H1 (cell line): Measurements from ENCODE around the gene AGPS. TPM values are rescaled to one million over a fixed set of nuclear protein-coding genes. Genes with fewer than 3 reads are reported as not detected.
"Not testable (repeated sequence)": the region's sequence is repeated elsewhere in the genome, so short reads cannot be mapped to it uniquely, and the experiment has no call there.

ENCODE experiments used
- CTCF ChIA-PET: fragments of 300-600 bp; sonication (Branson Sonifier 250); formaldehyde crosslinking; loops from one replicate; lab custom pipeline; 2021; ENCODE audit not compliant: partially characterized antibody; lab: Charles Lee
- POLR2A ChIA-PET: fragments of 300-600 bp; sonication (Branson Sonifier 250); formaldehyde crosslinking; loops from one replicate; lab custom pipeline; 2021; ENCODE audit warnings: inconsistent platforms; ENCODE audit not compliant: partially characterized antibody; lab: Charles Lee
- DNase-seq, 2 experiments: peaks; one replicate each; pipeline versions ENCODE4 v3.0.0 to v3.0.0-alpha.2; 2010 to 2022; ENCODE audit warnings: low spot score in 2 of 2, low read depth in 1 of 2, mixed read lengths in 1 of 2
- FAIRE-seq: peaks from 2 replicates; lab custom pipeline; 2011; peaks lifted over from hg19 to GRCh38; lab: Jason Lieb, UNC
- H2AFZ ChIP-seq: 2 replicates; pipeline ENCODE4 v1.8.1; 2012; ENCODE audit warnings: low read length, inconsistent platforms
- H2AK5ac ChIP-seq: 2 replicates; pipeline ENCODE4 v1.6.1; 2013; ENCODE audit warnings: low read depth, low read length
- H2BK120ac ChIP-seq: replicated peaks from 2 replicates; pipeline ENCODE3; 2013; ENCODE audit warnings: low read depth, low read length, inconsistent platforms
- H2BK12ac ChIP-seq: 2 replicates; pipeline ENCODE4 v1.6.1; 2013; ENCODE audit warnings: low read depth, low read length
- H2BK15ac ChIP-seq: 2 replicates; pipeline ENCODE4 v1.6.1; 2013; ENCODE audit warnings: low read length
- H2BK20ac ChIP-seq: 2 replicates; pipeline ENCODE4 v1.6.1; 2013; ENCODE audit warnings: low read length
- H2BK5ac ChIP-seq: 2 replicates; pipeline ENCODE4 v1.6.1; 2013; ENCODE audit warnings: low read depth, low read length
- H3K14ac ChIP-seq: 2 replicates; pipeline ENCODE4 v1.6.1; 2013; ENCODE audit warnings: inconsistent platforms; ENCODE audit not compliant: insufficient read length
- H3K18ac ChIP-seq: 2 replicates; pipeline ENCODE4 v1.6.1; 2013; ENCODE audit warnings: low read length; ENCODE audit errors: extremely low read depth
- H3K23ac ChIP-seq: 2 replicates; pipeline ENCODE4 v1.6.1; 2013; ENCODE audit warnings: inconsistent platforms; ENCODE audit not compliant: insufficient read length
- H3K23me2 ChIP-seq: 2 replicates; pipeline ENCODE4 v1.6.1; 2013; ENCODE audit warnings: low read depth, low read length
- H3K27ac ChIP-seq: 2 replicates; pipeline ENCODE4 v1.6.1; 2011; ENCODE audit warnings: low read depth, low read length, inconsistent platforms
- H3K27me3 ChIP-seq, 4 experiments: replicated peaks in 1 of 4; 1 replicate in 1 of 4; 2 replicates in 3 of 4; pipeline versions ENCODE4 v1.6.1 to v1.8.1; 2011 to 2013; ENCODE audit warnings: low read length in 3 of 4, mild to moderate bottlenecking in 3 of 4, inconsistent platforms in 2 of 4, mixed read lengths in 2 of 4, moderate library complexity in 1 of 4; ENCODE audit not compliant: control insufficient read depth in 3 of 4, insufficient read depth in 3 of 4; ENCODE audit errors: extremely low read depth in 1 of 4
- H3K36me3 ChIP-seq, 4 experiments: 2 replicates each; pipeline versions ENCODE4 v1.6.1 to v1.8.1; 2011 to 2013; ENCODE audit warnings: mild to moderate bottlenecking in 4 of 4, low read length in 3 of 4, moderate library complexity in 2 of 4, control low read depth in 1 of 4, inconsistent platforms in 1 of 4; ENCODE audit not compliant: insufficient read depth in 4 of 4, control insufficient read depth in 2 of 4
- H3K4ac ChIP-seq: replicated peaks from 2 replicates; pipeline ENCODE3; 2013; ENCODE audit warnings: low read length, low read depth, mixed read lengths, inconsistent platforms; ENCODE audit not compliant: insufficient read length
- H3K4me1 ChIP-seq, 4 experiments: replicated peaks in 1 of 4; 1 replicate in 1 of 4; 2 replicates in 3 of 4; pipeline versions ENCODE4 v1.6.1 to v1.8.1; 2011 to 2013; ENCODE audit warnings: low read length in 3 of 4, inconsistent platforms in 2 of 4, mixed read lengths in 1 of 4; ENCODE audit not compliant: insufficient read depth in 4 of 4, control insufficient read depth in 3 of 4
- H3K4me2 ChIP-seq, 2 experiments: 2 replicates each; pipeline versions ENCODE4 v1.6.1 to v1.8.1; 2011 to 2013; ENCODE audit warnings: low read depth in 2 of 2, low read length in 2 of 2, control low read depth in 1 of 2, inconsistent platforms in 1 of 2, mild to moderate bottlenecking in 1 of 2; ENCODE audit not compliant: insufficient read depth in 1 of 2
- H3K4me3 ChIP-seq, 4 experiments: fragments of 200-600, 300-600 bp in 1 of 4; sonication (generic), shearing (Covaris generic), sonication (Bioruptor Twin) in 1 of 4; 2 replicates each; pipeline versions ENCODE4 v1.5.1 to v1.8.1; 2011 to 2016; ENCODE audit warnings: low read length in 4 of 4, low read depth in 3 of 4, control low read depth in 2 of 4, inconsistent platforms in 2 of 4, mild to moderate bottlenecking in 2 of 4, mixed read lengths in 1 of 4, moderate library complexity in 1 of 4; ENCODE audit not compliant: insufficient read depth in 2 of 4; ENCODE audit errors: extremely low read depth in 1 of 4
- H3K56ac ChIP-seq: replicated peaks from 2 replicates; pipeline ENCODE3; 2013; ENCODE audit warnings: low read depth, mild to moderate bottlenecking, mixed read lengths, low read length, inconsistent platforms; ENCODE audit not compliant: insufficient read length
- H3K79me1 ChIP-seq: 2 replicates; pipeline ENCODE4 v1.6.1; 2013; ENCODE audit warnings: low read depth, low read length, control low read depth
- H3K79me2 ChIP-seq, 2 experiments: 2 replicates each; pipeline versions ENCODE4 v1.6.1 to v1.8.1; 2012 to 2013; ENCODE audit warnings: low read length in 2 of 2, mild to moderate bottlenecking in 2 of 2, inconsistent platforms in 1 of 2; ENCODE audit not compliant: insufficient read depth in 2 of 2, control insufficient read depth in 1 of 2
- H3K9ac ChIP-seq, 4 experiments: replicated peaks in 1 of 4; 1 replicate in 1 of 4; 2 replicates in 3 of 4; pipeline versions ENCODE4 v1.6.1 to v1.8.1; 2011 to 2013; ENCODE audit warnings: low read depth in 3 of 4, low read length in 3 of 4, control low read depth in 2 of 4, mild to moderate bottlenecking in 2 of 4, moderate library complexity in 2 of 4, inconsistent platforms in 1 of 4; ENCODE audit errors: extremely low read depth in 1 of 4
- H3K9me3 ChIP-seq, 2 experiments: 2 replicates each; pipeline versions ENCODE4 v1.6.1 to v1.8.1; 2012 to 2013; ENCODE audit warnings: mild to moderate bottlenecking in 2 of 2, moderate library complexity in 2 of 2, control low read depth in 1 of 2, inconsistent platforms in 1 of 2, low read depth in 1 of 2, low read length in 1 of 2, mixed read lengths in 1 of 2; ENCODE audit not compliant: insufficient read depth in 2 of 2
- H4K20me1 ChIP-seq, 2 experiments: replicated peaks in 1 of 2; 2 replicates each; pipeline versions ENCODE3 to v1.8.1; 2011 to 2013; ENCODE audit warnings: inconsistent platforms in 2 of 2, low read length in 2 of 2, mild to moderate bottlenecking in 1 of 2; ENCODE audit not compliant: insufficient read depth in 2 of 2, control insufficient read depth in 1 of 2
- H4K5ac ChIP-seq: 2 replicates; pipeline ENCODE4 v1.6.1; 2013; ENCODE audit warnings: low read length, low read depth, mixed read lengths, inconsistent platforms; ENCODE audit not compliant: insufficient read length
- H4K8ac ChIP-seq: 2 replicates; pipeline ENCODE4 v1.8.0; 2013; ENCODE audit warnings: mild to moderate bottlenecking, moderate library complexity, low read length, inconsistent platforms; ENCODE audit not compliant: insufficient read depth; ENCODE audit errors: extremely low read depth
- H4K91ac ChIP-seq: replicated peaks from 2 replicates; pipeline ENCODE3; 2013; ENCODE audit warnings: low read length, mixed read lengths, inconsistent platforms; ENCODE audit not compliant: insufficient read length
- HDAC6 ChIP-seq: IDR thresholded peaks from one replicate; pipeline ENCODE4 v1.7.1; 2012; ENCODE audit warnings: low read depth, mild to moderate bottlenecking, inconsistent platforms, low read length, moderate library complexity
- WGBS, 2 experiments: shearing (Covaris generic) in 1 of 2; methylation state at CpG; one replicate each; pipeline versions ENCODE4 v1.1.6 to v1.1.7; 2013 to 2015; ENCODE audit warnings: low lambda C conversion rate in 2 of 2, mixed read lengths in 2 of 2, inconsistent platforms in 1 of 2, low coverage in 1 of 2, missing lambda C conversion rate in 1 of 2; ENCODE audit not compliant: insufficient replicate concordance in 2 of 2, insufficient coverage in 1 of 2, insufficient read length in 1 of 2; ENCODE audit errors: extremely low coverage in 1 of 2, missing lambda C conversion rate in 1 of 2; 5-methylcytosine and 5-hydroxymethylcytosine counted together
- polyA plus RNA-seq, 7 experiments: library from polyadenylated mRNA; depleted of rRNA in 3 of 7; stranded (reverse) in 5 of 7; unstranded in 2 of 7; fragments of >200 nt in 5 of 7; fragments of 200-250 nt in 2 of 7; gene quantifications; 1 replicate in 5 of 7; 2 replicates in 1 of 7; 4 replicates in 1 of 7; pipeline versions ENCODE4 v1.2.1 to v1.2.3, GENCODE V29; 2011 to 2013; ENCODE audit warnings: missing spikeins in 2 of 7, mixed read lengths in 2 of 7
- total RNA-seq: library from RNA; stranded (reverse); fragmentation: NEBNext Ultra II Directional; extraction: Animal tissue kit (Norgen Biotek cat#: 25700); gene quantifications from 2 replicates; pipeline ENCODE4 v1.2.1, GENCODE V29; 2021

AGPS gene
- total and polyA plus RNA-seq, 2 of the 8 experiments (the other 6 are each of a cell fraction or from before 2014, with no cell fraction given), result 7.3 to 57.8 TPM

DNA sequence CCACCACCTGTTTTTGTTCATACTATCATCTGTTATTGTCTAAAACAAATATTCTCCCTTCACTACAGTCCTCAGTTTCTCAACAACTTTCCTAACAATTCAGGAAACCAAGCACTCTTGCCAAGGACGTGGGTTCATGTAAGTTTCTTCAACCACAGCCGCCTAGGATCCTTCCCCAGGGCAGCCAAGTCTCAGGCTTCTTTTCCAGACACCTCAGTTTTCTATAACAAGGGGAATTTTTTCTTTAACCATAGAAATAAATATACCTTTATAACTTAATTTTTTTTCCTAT, 39.4 kb upstream of the AGPS start (continued):
- no peak for TF ChIP-seq HDAC6
- TF ChIP-seq, all 59 proteins: peak for 0

DNA sequence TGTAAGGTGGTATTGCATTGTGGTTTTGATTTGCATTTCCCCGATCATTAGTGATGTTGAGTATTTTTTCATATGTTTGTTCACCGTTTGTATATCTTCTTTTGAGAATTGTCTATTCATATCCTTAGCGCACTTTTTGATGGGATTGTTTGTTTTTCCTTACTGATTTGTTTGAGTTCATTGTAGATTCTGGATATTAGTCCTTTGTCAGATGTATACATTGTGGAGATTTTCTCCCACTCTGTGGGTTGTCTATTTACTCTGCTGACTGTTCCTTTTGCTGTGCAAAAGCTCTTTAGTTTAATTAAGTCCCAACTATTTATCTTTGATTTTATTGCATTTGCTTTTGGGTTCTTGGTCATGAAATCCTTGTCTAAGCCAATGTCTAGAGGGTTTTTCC, 38.0 kb upstream of the AGPS start:
- H3K9me3 ChIP-seq, result not testable (repeated sequence)

More for the DNA sequence above, 38.0 kb upstream of the AGPS start:
- H3K4me1 ChIP-seq, H3K4ac ChIP-seq, H3K23me2 ChIP-seq, H3K79me1 ChIP-seq, H2AFZ ChIP-seq, H3K9ac ChIP-seq, H2BK20ac ChIP-seq, H3K56ac ChIP-seq, H4K20me1 ChIP-seq, H3K14ac ChIP-seq, H3K79me2 ChIP-seq, FAIRE-seq, H3K36me3 ChIP-seq, H3K4me2 ChIP-seq, H4K8ac ChIP-seq, POLR2A ChIA-PET, DNase-seq, H2BK5ac ChIP-seq, H4K5ac ChIP-seq, H3K23ac ChIP-seq, H3K18ac ChIP-seq, H2BK15ac ChIP-seq, H3K27me3 ChIP-seq, H2BK12ac ChIP-seq, H2BK120ac ChIP-seq, H3K27ac ChIP-seq, H4K91ac ChIP-seq, H3K4me3 ChIP-seq, H2AK5ac ChIP-seq, CTCF ChIA-PET: not testable (repeated sequence)
- whole genome bisulfite sequencing, 2 experiments, result 87% methylated on average over 3 of the region's 3 CpGs; no CpG with 5 or more reads in 1 of the 2 experiments
